Stimulated activated CD8-positive, alpha-beta memory T cell treated with anti-CD3 and anti-CD28 coated beads, Interleukin-4, amount 100 ng/mL, for 4 hours (primary cell): Measurements from ENCODE around the gene NPEPL1.
"Not testable (repeated sequence)": the region's sequence is repeated elsewhere in the genome, so short reads cannot be mapped to it uniquely, and the experiment has no call there.

Experiments
- DNase-seq, 2 donors: peaks; one replicate each; pipeline ENCODE4 v3.0.0-alpha.2; 2020; ENCODE audit warnings: low read depth in 2 of 2, low spot score in 1 of 2

The NPEPL1 gene

DNA sequence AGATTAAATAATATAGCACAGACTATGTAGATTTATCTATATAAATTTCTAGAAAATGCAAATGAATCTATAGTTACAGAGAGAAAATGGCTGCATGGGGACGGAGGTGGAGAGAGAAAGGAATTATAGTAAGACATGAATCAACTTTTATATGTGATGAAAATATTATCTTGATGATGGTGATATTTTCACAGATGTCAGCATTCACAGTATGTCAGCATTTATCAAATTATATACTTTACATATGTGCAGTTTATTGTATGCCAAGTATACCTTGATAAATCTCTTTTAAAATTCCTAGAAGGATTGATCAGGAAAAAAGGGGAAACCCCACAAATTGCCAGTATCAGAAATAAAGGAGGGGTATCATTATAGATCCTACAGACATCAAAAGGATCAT lies 44.6 kb downstream of the NPEPL1 start:
- no peak for DNase-seq

GRCh38 chr20:58740356-58741308 lies 48.0 kb downstream of the NPEPL1 start:
- no peak for DNase-seq

DNA sequence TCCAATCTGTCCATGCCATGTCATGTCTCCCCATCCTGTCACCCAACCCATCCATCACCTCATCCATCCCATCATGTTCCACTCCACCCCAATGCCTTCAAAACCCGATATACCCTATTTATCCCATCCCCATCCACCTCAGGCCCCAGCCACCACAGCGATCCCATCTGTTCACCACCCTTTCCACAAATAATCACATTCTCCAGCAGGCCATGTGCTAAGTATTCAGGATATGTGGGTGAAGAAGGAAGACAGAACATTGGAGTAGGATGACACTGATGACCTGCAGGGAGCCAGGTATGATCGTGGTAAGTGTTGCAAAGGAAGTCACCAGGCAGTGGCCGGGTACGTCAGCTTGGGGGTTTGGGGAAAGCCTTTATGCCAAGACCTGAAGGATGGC lies 48.8 kb downstream of the NPEPL1 start:
- no peak for DNase-seq

- DNase-seq: no peak
Observed at GRCh38 chr20:58742668-58743566, 50.3 kb downstream of the NPEPL1 start.

GRCh38 chr20:58743929-58744534 lies 51.4 kb downstream of the NPEPL1 start:
- DNase-seq: no peak

DNA sequence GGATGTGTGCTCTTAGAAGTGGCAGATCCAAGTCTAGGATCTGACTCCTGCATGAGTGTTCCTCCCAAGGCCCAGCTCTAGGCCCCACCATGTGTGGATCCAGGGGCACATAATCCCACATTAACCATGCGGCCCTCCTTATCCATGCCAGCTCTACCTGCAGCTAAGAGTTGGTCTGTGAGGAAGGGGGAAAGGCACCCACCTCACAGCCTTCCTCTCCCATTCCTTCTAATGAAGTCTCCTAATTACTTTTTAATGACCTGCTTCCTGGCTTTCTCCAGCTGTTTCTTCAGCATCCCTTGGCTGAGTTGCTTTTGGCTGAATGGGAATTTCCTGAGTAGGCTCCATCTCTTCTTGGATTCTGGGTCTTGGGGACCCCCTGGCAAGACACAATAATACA lies 52.2 kb downstream of the NPEPL1 start:
- no peak for DNase-seq

DNA sequence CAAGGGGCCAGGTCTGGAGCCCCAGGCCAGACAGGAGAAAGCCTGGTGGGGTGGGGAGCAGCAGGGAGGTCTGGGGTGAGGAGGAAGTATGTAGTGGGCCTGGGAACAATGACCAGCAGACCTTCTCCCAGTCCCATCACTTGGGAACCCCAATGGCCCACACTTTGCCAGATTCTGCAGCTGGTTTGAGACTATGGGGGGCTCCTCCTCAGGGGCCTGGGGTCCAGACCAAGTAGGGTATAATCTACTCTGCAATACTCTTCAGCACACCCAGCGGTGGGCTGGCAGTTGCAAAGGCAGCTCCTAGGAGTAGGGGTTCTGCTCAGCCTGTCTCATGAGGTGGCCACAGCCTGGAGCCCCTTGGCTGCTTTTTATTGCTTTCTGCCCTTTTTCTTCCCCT lies 52.8 kb downstream of the NPEPL1 start:
- no peak for DNase-seq

- no peak for DNase-seq
Observed at GRCh38 chr20:58746620-58747019, 54.0 kb downstream of the NPEPL1 start.

DNA sequence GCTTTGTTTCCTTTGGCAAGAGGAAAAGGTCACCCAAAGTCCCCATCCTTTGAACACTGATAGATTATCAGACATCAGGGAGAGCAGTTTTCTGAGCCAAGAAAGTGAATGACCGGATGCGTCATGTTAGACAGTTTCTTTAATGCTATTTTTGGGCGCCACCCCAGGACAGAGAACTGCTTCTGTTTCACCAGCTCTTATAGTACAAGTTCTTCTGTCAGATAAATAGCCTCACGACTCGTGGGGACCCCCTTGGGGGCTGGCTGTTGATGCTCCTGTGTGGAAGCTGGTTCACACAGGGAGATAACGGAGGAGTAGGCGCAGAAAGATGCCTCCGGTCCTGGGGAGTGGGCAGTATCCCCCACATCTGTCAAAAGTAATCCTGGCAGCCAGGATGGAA lies 54.6 kb downstream of the NPEPL1 start:
- DNase-seq: no peak

- DNase-seq: no peak
Observed at GRCh38 chr20:58748618-58749017, 56.0 kb downstream of the NPEPL1 start.

GRCh38 chr20:58749098-58749769 lies 56.6 kb downstream of the NPEPL1 start:
- no peak for DNase-seq

GRCh38 chr20:58749979-58750378 lies 57.4 kb downstream of the NPEPL1 start:
- DNase-seq: no peak

DNA sequence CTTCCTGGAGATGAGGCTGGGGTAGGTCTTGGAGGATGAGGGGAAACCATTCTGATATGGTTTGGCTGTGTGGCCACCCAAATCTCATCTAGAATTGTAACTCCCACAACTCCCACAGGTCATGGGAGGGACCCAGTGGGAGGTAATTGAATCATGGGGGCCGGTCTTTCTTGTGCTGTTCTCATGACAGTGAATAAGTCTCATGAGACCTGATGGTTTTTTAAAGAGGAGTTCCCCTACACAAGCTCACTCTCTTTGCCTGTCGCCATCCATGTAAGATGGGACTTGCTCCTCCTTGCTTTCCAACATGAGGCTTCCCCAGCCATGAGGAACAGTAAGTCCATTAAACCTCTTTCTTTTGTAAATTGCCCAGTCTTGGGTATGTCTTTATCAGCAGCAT lies 58.1 kb downstream of the NPEPL1 start:
- DNase-seq: not testable (repeated sequence)

DNA sequence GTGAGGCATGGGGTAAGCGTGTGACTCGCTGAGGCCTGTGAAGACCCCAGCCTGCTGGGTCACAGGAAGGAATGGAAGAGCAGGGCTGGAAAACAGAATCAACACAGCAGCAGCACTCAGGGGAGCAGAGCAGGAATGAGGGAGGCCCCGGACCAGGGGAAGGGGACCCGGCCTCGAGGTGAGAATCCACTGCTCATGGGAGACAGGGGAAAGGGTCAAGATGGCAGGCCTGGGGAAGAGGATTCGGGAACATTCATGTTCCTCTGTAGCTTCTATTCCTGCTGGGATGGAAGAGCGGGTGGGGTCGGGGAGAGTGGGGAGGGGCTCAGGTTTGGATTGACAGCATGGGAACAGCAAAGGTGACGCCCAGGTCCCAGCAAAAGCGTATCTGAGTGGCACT lies 59.4 kb downstream of the NPEPL1 start:
- DNase-seq: no peak

DNA sequence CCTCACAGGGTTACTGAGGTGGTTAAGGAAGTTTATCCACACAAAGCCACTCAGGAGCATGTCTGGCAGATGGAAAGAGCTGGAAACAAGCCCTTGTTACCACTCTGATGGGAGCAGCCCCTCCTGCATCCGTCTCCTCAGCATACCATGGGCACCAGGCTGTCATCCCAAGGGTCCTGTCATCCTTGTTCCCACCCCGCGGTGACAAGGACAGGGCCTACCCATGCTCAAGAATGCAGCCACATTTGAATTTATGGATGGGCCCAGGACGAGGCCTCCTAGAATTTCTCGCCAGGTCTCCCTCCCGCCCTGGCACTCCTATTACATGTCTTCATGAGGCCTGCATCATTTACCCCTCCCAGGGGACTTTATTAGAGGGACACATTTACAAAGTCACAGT lies 60.0 kb downstream of the NPEPL1 start:
- DNase-seq: no peak

- no peak for DNase-seq
Observed at GRCh38 chr20:58753267-58753921, 60.8 kb downstream of the NPEPL1 start.

GRCh38 chr20:58753922-58754551 lies 61.4 kb downstream of the NPEPL1 start:
- DNase-seq: no peak

GRCh38 chr20:58754584-58754983 lies 62.0 kb downstream of the NPEPL1 start:
- DNase-seq: no peak

GRCh38 chr20:58755062-58755697 lies 62.6 kb downstream of the NPEPL1 start:
- no peak for DNase-seq
